Prostate gland (tissue), 2 donors: ENCODE measurements around the gene EGR2. TPM values are rescaled to one million over a fixed set of nuclear protein-coding genes. Genes with fewer than 3 reads are reported as not detected.

Experiments used
- DNase-seq: peaks from one replicate; pipeline ENCODE4 v3.0.0-alpha.2; 2019; ENCODE audit warnings: low spot score
- H3K27ac ChIP-seq, 2 donors: fragments of 200-600 bp; sonication (generic); 2 replicates each; pipeline ENCODE4 v1.5.1; 2017 to 2019
- H3K27me3 ChIP-seq: fragments of 200-600 bp; sonication (generic); replicated peaks from 2 replicates; pipeline ENCODE4 v1.5.1; 2019; ENCODE audit not compliant: insufficient read depth
- H3K36me3 ChIP-seq, 2 donors: fragments of 200-600 bp; sonication (generic); 1 replicate in 1 of 2; 2 replicates in 1 of 2; pipeline versions ENCODE4 v1.5.1 to v1.8.1; 2017 to 2019
- H3K4me1 ChIP-seq: fragments of 200-600 bp; sonication (generic); replicated peaks from 2 replicates; pipeline ENCODE4 v1.5.1; 2019
- H3K4me3 ChIP-seq, 2 donors: fragments of 200-600 bp; sonication (generic); 2 replicates each; pipeline ENCODE4 v1.5.1; 2017 to 2019
- H3K9me3 ChIP-seq: fragments of 200-600 bp; sonication (generic); 2 replicates; pipeline ENCODE4 v1.5.1; 2017
- POLR2A ChIP-seq: fragments of 450-650 bp; IDR thresholded peaks from one replicate; pipeline ENCODE4 v1.6.1; 2016; ENCODE audit warnings: antibody characterized with exemption, mild to moderate bottlenecking
- POLR2AphosphoS5 ChIP-seq: sonication (generic); formaldehyde crosslinking; IDR thresholded peaks from one replicate; pipeline ENCODE4 v1.6.1; 2017; ENCODE audit warnings: antibody characterized with exemption
- WGBS: methylation state at CpG from one replicate; pipeline ENCODE4 v1.1.5; 2018; 5-methylcytosine and 5-hydroxymethylcytosine counted together
- intact Hi-C: fragments of 100-400 bp; cut with DNase I; formaldehyde crosslinking; loops from one replicate; pipeline ENCODE4 v1.14.2; 2022
- total RNA-seq, 2 donors: library from RNA; depleted of rRNA; stranded (reverse); fragments of >200 nt; gene quantifications; one replicate each; pipeline ENCODE4 v1.1.0, GENCODE V29; 2016
- TF ChIP-seq, protein P1 (sequence below), 4 experiments: fragments of 200-600 bp in 2 of 4; fragments of 450-650 bp in 2 of 4; sonication (generic) in 2 of 4; IDR thresholded peaks; 1 replicate in 3 of 4; 2 replicates in 1 of 4; pipeline ENCODE4 v1.5.1; 2016 to 2019; ENCODE audit warnings: antibody characterized with exemption in 4 of 4, mild to moderate bottlenecking in 2 of 4, moderate library complexity in 2 of 4

Gene EGR2
- total RNA-seq, 2 donors from 2014 or later = 2.5 to 4.6 TPM

DNA sequence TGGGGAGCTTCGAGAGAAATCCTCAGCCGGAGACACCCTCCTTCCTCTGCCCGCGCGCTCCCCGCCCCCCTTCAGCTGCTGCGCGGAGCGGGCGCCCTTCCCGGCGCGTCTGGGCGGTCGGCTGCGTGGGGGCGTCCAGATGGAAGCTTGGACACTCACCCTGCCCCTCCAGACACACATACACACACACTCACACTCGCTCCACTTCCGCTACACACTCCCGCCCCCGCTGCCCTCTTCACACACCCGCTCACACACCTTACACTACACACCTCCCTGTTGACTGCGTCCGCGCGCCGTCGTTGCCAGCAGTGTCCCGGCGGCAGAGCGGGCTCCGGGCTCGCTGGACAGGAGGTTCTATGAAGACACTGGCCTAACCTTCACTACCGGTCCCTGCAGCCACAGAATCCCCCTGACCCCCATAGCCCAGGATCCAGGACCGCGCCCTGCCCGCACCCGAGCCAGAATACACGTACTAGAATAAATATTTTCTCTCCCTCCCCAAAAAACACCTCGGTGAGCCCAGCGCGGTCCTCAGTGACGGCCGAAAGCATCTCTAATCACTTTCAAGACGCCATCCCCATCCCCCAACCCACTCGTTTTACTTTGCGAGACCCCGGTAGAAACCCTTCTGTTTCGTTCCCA lies 1.1 kb upstream of the EGR2 start:
- TF ChIP-seq POLR2A (no peak), POLR2AphosphoS5 (no peak)
- TF ChIP-seq, protein P1, sequence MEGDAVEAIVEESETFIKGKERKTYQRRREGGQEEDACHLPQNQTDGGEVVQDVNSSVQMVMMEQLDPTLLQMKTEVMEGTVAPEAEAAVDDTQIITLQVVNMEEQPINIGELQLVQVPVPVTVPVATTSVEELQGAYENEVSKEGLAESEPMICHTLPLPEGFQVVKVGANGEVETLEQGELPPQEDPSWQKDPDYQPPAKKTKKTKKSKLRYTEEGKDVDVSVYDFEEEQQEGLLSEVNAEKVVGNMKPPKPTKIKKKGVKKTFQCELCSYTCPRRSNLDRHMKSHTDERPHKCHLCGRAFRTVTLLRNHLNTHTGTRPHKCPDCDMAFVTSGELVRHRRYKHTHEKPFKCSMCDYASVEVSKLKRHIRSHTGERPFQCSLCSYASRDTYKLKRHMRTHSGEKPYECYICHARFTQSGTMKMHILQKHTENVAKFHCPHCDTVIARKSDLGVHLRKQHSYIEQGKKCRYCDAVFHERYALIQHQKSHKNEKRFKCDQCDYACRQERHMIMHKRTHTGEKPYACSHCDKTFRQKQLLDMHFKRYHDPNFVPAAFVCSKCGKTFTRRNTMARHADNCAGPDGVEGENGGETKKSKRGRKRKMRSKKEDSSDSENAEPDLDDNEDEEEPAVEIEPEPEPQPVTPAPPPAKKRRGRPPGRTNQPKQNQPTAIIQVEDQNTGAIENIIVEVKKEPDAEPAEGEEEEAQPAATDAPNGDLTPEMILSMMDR (IDR thresholded peaks at IDR 0.05) = no peak

DNA sequence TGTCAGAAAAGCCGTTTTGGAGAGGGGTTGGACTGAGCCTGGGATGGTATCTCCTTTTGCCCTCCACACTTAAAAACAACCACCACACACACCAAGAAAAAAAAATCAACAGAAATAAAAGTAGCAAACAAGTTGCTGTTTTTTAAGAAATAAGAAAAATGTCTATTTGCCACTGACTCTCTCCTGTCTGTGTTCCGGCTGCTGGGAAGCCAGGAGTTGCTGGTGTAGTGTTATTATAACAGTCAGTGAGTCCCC lies 163 bp downstream of the EGR2 start:
- 0% methylated on average over 2 of the region's 2 CpGs for WGBS
- DNase-seq = no peak
- Histone ChIP-seq H3K4me3 (peak overlapping the region; percentile 67 to 80), H3K4me1 (peaks cover 6% of the 10 kb centered on the region), H3K27ac (peak overlapping the region; percentile 83 to 85), H3K27me3 (peaks cover 9% of the 10 kb centered on the region), H3K36me3 (no peaks in the 10 kb centered on the region), H3K9me3 (no peaks in the 10 kb centered on the region)
- intact Hi-C loops = loop anchor here (1.0 to 5.0 kb wide), 4 partner anchors 12 to 379 kb away; partner anchors contain the start of gene ADO
- TF ChIP-seq POLR2AphosphoS5 = no peak

More for the DNA sequence above, 1.1 kb upstream of the EGR2 start:
- intact Hi-C loops = loop anchor here (5.0 kb wide), 3 partner anchors 225 to 380 kb away; no protein-coding TSS in a partner anchor
- Histone ChIP-seq H3K4me1 (peaks cover 6% of the 10 kb centered on the region), H3K4me3 (peak overlapping the region; percentile 67 to 80), H3K9me3 (no peaks in the 10 kb centered on the region), H3K36me3 (no peaks in the 10 kb centered on the region), H3K27me3 (peaks cover 9% of the 10 kb centered on the region), H3K27ac (peak overlapping the region; percentile 83 to 85)
- peak; percentile 33 for DNase-seq
- under 1% methylated on average over 49 of the region's 49 CpGs for WGBS

DNA sequence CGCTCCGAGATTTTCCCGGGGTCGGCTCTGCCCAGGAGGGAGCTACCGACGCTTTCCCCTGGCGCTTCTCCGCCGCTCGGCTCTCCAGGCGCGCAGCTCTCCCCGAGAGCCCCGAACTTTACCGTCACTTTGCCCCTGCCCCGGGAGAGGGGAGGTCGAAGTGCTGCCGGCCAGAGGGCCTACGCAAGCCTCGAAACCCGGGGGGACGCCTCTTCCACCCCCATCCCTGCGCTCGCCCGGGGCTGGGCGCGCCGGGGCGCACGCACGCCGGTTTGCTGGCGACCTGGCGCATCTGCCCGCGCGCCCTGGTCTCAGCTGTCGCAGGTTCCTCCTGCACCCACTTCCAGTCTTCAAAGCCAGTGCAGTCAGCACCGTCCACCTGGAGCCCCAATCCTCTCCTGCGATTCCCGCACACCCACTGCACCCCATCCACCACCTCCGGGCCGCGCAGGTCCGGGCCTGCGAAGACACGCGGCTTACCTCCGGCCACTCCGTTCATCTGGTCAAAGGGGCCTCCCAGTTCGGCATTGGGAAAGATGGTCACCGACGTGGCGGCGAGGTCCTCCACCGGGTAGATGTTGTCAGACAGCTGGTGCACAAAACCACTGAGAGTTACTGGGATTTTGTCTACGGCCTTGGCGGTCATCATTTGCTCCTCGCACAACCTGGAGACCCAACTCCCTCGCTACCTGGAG lies 638 bp downstream of the EGR2 start:
- Histone ChIP-seq H3K27me3 (peaks cover 9% of the 10 kb centered on the region), H3K4me3 (peak overlapping the region; percentile 67 to 80), H3K9me3 (no peaks in the 10 kb centered on the region), H3K4me1 (peaks cover 6% of the 10 kb centered on the region), H3K36me3 (no peaks in the 10 kb centered on the region), H3K27ac (peak overlapping the region in 1 of 2 donors; percentile 85)
- DNase-seq = peak; percentile 8
- under 1% methylated on average over 59 of the region's 60 CpGs for WGBS
- intact Hi-C loops = loop anchor here (1.0 to 5.0 kb wide), 4 partner anchors 11 to 378 kb away; partner anchors contain the start of gene ADO
- TF ChIP-seq POLR2A (no peak), POLR2AphosphoS5 (no peak)
- TF ChIP-seq, protein P1 (IDR thresholded peaks at IDR 0.05) = no peak

DNA sequence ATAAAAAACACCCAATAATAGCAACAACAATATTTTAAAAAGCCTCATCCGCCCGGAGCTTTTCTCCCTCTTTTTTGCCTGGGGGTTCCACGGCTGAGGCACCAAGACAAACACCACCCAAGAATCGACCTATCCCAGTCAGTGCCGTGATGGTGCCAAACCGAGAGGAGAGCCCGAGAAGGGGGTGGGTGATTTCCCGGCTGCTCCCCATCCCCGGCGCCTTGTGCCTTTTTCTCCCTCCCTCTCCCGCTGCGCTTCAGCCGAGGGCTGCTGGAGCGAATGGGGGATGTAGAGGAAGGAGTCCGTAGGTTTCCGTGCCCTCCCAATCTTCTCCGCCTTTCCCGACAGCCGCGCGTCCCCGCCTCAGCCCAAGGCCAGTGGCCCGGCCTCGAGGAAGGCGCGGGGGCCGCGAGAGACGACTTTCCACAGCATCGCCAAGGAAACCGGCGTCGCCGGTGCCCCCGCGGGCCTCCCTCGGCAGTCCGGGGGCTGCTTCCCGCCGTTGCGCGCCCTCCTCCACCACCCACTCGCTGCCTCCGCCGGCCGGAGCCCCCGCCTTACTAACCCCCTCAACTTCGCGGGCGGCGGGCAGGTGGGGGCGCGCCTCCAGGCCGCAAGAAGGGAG lies 1.3 kb downstream of the EGR2 start:
- Histone ChIP-seq H3K27me3 (peaks cover 9% of the 10 kb centered on the region), H3K9me3 (no peaks in the 10 kb centered on the region), H3K36me3 (no peaks in the 10 kb centered on the region), H3K27ac (no peak overlapping the region), H3K4me1 (peaks cover 6% of the 10 kb centered on the region), H3K4me3 (peak overlapping the region; percentile 67 to 80)
- no peak for DNase-seq
- intact Hi-C loops = loop anchor here (5.0 kb wide), 3 partner anchors 223 to 378 kb away; no protein-coding TSS in a partner anchor
- TF ChIP-seq POLR2AphosphoS5 = no peak
- TF ChIP-seq, protein P1 (IDR thresholded peaks at IDR 0.05) = no peak
- no peak for TF ChIP-seq POLR2A
- 1% methylated on average over 31 of the region's 54 CpGs for WGBS

DNA sequence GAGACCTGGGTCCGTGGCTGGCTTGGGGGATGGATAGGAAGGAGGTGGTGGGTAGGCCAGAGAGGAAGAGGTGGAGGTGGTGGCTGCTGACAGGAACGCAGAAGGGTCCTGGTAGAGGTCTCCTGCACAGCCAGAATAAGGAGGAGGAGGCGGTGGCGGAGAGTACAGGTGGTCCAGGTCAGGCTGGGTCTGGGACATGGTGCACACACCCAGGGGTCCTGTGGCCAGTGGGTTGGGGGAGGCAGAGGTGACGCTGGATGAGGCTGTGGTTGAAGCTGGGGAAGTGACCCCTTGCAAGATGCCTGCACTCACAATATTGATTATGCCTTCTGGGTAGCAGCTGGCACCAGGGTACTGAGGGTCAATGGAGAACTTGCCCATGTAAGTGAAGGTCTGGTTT lies 2.2 kb downstream of the EGR2 start:
- no peak overlapping the region for H3K27ac ChIP-seq
- peaks cover 9% of the 10 kb centered on the region for H3K27me3 ChIP-seq
- H3K9me3 ChIP-seq = no peaks in the 10 kb centered on the region
- intact Hi-C loops = no loop called here
- no peaks in the 10 kb centered on the region for H3K36me3 ChIP-seq
- TF ChIP-seq POLR2AphosphoS5 (no peak), POLR2A (no peak)
- TF ChIP-seq, protein P1 (IDR thresholded peaks at IDR 0.05) = no peak
- no peak overlapping the region for H3K4me3 ChIP-seq
- H3K4me1 ChIP-seq = peaks cover 6% of the 10 kb centered on the region
- WGBS = 90% methylated on average over 5 of the region's 5 CpGs
- no peak for DNase-seq
